Right lobe of liver (tissue), 4 donors: ENCODE data around the gene PTPN4.

Experiments used
- CTCF ChIP-seq, 4 donors: fragments of 200-600 bp in 3 of 4; fragments of 450-650 bp in 1 of 4; IDR thresholded peaks; one replicate each; pipeline versions ENCODE4 v1.5.1 to v1.8.0; 2016 to 2022; ENCODE audit warnings: antibody characterized with exemption in 4 of 4, mild to moderate bottlenecking in 2 of 4
- POLR2A ChIP-seq: fragments of 450-650 bp; IDR thresholded peaks from one replicate; pipeline ENCODE4 v1.6.1; 2017; ENCODE audit warnings: antibody characterized with exemption, mild to moderate bottlenecking
- donor health status: DM: no; HTN: no; CAD: no.
- donor health status: DM: no; HTN: no; CAD: no.
- donor health status: DM: no; HTN: yes; CAD: no.

- TF ChIP-seq CTCF (IDR thresholded peaks at IDR 0.05) (no peak), POLR2A (no peak)
These were observed 47.2 kb upstream of the PTPN4 start for GRCh38 chr2:119712571-119712970.
